ENCODE measurements around the gene DLK1. TPM values are rescaled to one million over a fixed set of nuclear protein-coding genes. Genes with fewer than 3 reads are reported as not detected.
A peak's percentile ranks its signal among the peaks of the same experiment; 100 is the strongest.

Gene DLK1
- 0.39 TPM for total RNA-seq

DNA sequence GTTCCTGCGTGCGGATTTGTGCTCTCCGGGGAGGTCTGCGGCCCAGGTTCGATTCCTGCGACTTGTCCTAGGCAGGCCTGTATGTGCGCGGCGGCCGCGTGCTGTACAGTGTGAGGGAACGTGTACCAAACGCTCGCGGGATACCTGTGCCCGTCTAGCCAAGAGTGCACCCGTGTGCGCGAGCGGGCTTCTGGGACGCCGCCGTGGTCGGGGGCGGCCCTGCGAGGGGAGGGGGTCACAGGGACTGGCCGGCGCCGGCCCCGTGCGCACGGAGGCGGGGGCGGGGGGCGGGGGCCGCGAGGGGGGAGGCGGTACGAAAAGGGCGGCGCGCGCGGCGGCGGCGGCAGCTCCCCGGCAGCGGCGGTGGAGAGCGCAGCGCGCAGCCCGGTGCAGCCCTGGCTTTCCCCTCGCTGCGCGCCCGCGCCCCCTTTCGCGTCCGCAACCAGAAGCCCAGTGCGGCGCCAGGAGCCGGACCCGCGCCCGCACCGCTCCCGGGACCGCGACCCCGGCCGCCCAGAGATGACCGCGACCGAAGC lies at the start of gene DLK1:
Gene DLK1 (plus strand): TSS at position 343 of the 536 bp plus-strand sequence. CDS start 177 bp downstream, at position 520.
- DNase-seq (ENCODE audit: low spot score), result no peak

DNA sequence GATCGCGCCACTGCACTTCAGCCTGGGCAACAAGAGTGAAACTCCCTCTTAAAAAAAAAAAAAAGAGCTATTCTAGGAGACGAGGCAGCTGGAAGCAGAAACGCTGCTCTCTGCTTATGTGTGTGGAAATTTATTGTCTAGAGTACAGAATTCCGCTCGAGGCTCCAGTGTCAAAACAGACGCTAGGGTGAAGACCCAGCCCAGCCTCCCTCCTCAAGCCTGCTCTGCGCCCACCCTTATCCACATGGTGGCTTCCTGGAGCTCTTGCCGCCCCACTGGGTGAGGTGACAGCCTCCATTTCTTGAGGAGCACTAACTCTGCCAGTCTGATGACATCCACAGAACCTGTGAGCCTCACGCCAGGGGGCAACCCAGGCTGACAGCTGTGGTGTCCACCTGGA lies 49.5 kb upstream of the DLK1 start:
- DNase-seq (ENCODE audit: low spot score), result no peak

- peak; percentile 56 for DNase-seq (ENCODE audit: low spot score)
Observed at GRCh38 chr14:100677554-100678468, 48.9 kb upstream of the DLK1 start.

DNA sequence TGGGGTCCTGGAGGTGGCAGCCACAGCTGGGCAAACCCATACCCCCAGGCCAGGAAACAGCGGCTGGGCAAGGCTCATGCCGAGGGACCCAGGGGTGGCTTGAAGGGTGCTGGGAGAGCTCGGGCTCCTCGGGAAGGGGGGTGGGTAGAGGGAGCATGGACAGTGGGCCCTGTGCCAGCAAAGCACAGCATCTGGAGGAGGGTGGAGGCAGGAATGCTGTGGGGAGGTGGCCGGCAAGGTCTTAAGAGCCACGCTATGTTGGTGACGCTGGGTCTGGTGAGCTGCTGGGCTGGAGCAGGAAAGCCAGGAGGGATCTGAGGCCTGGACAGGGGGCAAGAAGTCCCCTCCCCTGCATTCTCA lies 48.2 kb upstream of the DLK1 start:
- DNase-seq (ENCODE audit: low spot score), result no peak

- DNase-seq (ENCODE audit: low spot score), result no peak
Observed at GRCh38 chr14:100679153-100679552, 47.5 kb upstream of the DLK1 start.

- DNase-seq (ENCODE audit: low spot score), result peak; percentile 64
Observed at GRCh38 chr14:100679707-100680438, 46.8 kb upstream of the DLK1 start.

DNA sequence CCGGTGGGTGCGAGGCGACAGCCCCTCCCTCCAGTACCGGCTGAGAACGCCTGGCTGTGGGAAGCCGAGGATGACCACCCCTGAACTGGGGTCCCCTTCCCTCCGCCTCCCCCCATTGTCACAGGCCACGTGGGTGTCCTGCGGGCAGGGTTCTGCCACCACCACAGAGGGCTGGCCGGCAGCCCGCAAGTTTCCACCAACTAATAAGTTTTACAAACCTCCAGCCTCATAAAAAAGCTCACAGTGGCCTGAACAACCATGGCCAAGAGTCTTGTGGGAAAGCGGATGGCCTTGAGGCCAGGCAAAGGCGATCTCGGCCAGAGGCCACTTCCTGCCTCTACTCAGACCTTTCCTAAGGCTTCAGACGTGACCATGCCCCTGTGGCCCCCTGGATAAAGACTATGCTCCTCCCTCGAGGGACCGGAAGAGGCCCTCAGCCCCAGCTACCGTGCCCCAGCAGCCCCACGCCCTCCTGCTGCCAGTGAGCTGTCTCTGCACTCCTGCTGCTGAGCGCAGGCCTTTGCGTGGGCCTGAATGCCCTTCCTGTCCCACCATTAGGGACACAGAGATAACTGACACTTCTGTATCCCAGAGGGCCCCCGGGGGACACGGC lies 46.1 kb upstream of the DLK1 start:
- DNase-seq (ENCODE audit: low spot score), result no peak

GRCh38 chr14:100681111-100681510 lies 45.6 kb upstream of the DLK1 start:
- DNase-seq (ENCODE audit: low spot score), result no peak

- no peak for DNase-seq (ENCODE audit: low spot score)
Observed at GRCh38 chr14:100682749-100683148, 43.9 kb upstream of the DLK1 start.

DNA sequence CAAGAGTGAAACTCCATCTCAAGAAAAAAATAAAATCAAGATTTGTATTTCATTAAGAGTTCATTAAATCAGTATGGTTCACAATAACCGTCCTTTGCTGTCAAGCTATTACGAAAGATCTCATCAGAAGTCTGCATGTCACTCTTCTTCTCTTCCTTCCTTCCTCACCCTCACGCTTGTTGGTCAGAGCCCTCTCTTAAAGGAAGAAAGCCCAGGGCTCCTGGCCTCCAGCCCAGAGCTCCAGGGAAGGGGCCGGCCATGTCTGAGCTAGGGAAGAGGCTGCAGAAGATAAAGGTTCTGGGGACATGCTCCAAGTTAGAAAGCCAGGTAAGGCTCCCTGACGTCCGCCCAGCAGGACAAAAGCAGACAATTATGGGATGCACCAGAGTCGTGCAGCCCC lies 43.1 kb upstream of the DLK1 start:
- DNase-seq (ENCODE audit: low spot score), result no peak

- no peak for DNase-seq (ENCODE audit: low spot score)
Observed at GRCh38 chr14:100684154-100684553, 42.5 kb upstream of the DLK1 start.

DNA sequence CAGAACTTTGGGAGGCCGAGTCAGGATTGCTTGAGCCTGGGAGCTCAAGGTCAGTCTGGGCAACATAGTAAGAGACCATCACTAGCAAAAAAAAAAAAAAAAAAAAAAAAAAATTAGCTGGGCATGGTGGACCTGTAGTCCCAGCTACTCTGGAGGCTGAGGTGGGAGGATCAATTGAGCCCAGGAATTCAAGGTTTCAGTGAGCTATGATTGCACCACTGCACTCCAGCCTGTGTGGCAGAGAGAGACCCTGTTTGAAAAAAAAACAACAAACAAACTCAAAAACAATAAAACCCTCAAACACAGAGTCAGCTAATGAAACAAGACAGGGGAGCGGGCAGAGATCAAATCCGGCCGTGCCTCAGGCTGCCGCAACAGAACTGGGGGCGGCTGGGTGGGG lies 41.7 kb upstream of the DLK1 start:
- no peak for DNase-seq (ENCODE audit: low spot score)

DNA sequence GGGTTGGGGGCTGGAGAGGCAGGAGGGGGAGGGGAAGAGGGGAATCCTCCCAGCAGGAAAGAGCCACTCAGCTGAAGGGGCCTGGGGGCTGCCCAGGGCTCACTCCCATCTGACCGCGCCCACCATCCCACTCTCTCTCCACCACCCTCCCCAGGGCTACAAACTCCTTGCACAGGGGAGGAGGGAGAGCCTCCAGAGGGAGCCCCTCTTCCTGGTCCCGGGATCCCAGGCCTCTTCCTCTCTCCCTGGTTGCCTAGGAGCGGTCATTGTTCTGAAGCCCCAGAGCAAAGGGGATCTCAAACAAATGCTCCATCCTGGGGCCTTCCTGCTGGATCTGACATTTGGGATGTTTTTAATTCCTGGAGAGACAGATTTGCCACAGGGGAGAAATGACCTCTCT lies 39.8 kb upstream of the DLK1 start:
- no peak for DNase-seq (ENCODE audit: low spot score)

- DNase-seq (ENCODE audit: low spot score), result no peak
Observed at GRCh38 chr14:100687386-100687785, 39.3 kb upstream of the DLK1 start.

- no peak for DNase-seq (ENCODE audit: low spot score)
Observed at GRCh38 chr14:100688051-100688450, 38.6 kb upstream of the DLK1 start.

DNA sequence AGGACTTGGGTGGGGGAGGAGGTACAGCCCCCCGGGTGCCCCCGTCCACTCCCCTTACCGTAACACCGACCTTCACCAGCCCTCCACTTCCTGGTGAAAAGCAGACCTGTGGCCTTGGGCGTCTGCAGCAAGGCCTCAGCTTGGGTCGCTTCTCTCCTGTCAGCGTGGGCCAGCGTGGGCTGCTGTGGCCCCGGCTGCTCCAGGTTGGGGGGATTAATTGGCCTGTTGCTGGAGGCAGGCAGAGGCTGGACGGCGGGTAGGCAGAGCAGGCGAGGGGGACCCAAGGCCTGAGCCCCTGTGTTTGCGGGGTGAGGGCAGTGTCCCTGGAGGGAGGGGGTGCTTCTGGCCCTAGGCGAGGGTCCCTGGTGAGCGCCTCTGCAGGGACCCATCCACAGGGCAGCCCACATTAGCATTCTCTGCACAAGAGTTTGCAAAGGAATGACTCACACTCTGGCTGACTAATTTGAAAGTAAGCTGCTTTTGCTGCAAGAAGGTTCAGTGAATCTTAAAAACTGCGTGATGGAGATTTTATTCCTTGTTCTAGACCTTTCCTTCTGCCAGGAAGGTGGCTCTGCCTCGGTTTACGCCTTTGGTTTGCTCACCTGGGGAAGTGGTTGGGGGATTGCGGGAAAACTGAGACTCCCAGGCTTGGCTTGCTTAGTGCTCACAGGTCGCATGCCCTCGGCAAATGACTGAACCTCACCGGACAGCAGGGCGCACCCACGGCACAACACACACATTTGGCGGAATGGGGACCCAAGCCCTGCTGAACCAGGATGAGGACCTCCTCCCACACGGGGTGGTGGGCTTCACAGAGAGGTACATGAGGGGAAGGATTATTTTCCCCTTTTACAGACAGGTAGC lies 37.9 kb upstream of the DLK1 start:
- DNase-seq (ENCODE audit: low spot score), result no peak

DNA sequence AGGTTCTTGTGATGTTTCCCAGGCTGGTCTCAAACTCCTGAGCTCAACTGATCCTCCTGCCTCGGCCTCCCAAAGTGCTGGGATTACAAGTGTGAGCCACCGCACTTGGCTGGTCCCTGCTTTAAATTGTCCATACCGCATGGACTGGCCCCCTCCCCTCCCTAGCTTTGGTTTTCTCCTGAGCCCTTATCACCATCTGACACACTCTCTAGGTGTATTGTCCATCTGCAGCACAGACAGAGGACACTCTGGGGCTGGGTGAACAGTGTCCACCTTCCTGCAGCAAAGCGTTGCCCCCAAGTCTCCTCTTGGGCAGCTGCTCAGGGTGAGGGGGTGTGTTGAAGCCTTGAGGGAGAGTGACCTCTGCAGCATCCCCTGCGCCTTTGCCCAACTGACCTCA lies 36.0 kb upstream of the DLK1 start:
- no peak for DNase-seq (ENCODE audit: low spot score)

DNA sequence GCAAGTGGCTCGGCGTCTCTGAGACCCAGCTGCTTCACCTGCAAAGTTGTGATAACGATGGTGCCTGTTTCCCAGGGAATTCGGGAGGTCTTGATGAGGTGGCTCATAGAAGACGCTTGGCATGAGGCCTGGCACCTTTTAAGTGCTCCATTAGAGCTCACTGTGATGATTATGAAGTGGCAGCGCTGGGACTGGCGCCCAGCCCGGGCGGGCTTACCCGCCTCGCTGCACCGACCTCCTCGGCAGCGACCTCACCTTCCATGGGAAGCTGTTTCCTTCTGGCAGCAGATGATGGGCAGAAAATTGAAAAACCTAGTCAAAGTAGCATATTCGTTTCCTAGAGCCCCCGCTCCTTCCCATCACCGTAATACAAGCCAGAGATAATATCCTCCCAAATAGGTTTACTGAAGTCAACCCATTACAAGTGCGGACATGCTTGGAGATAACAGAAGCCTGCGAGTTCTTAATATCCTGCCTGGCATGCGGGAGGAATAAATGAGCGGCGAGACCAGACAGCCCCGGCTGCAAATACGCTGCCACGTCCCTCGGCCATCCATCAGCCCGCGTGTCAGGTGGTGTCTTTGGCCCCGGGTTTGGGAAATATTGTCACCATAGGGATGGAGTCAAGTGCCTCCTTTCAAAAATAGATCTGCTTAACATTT lies 35.2 kb upstream of the DLK1 start:
- no peak for DNase-seq (ENCODE audit: low spot score)

GRCh38 chr14:100692256-100692655 lies 34.4 kb upstream of the DLK1 start:
- DNase-seq (ENCODE audit: low spot score), result no peak

GRCh38 chr14:100692859-100693558 lies 33.7 kb upstream of the DLK1 start:
- DNase-seq (ENCODE audit: low spot score), result peak; percentile 82

Data from ureter (tissue), 1 donor.